NCI-H1436 treated with DMSO at 0.1 percent for 48 hours (cell line): ENCODE data around the gene SPATA16.
"Not testable (repeated sequence)": the region's sequence is repeated elsewhere in the genome, so short reads cannot be mapped to it uniquely, and the experiment has no call there.

ENCODE experiments used
- DNase-seq: peaks from one replicate; lab custom pipeline; 2025; lab: John Stamatoyannopoulos, UW

Gene SPATA16

GRCh38 chr3:173140986-173141385 lies at the start of gene SPATA16:
SPATA16 (minus strand) TSS chr3:173141235; CDS start chr3:173117731, 23,504 bp downstream.
- DNase-seq, result no peak

- not testable (repeated sequence) for DNase-seq
Measured at GRCh38 chr3:173183022-173183421, 42.0 kb upstream of the SPATA16 start.

GRCh38 chr3:173173652-173174051 lies 32.6 kb upstream of the SPATA16 start:
- no peak for DNase-seq

GRCh38 chr3:173159139-173159538 lies 18.1 kb upstream of the SPATA16 start:
- DNase-seq, result not testable (repeated sequence)

- DNase-seq, result not testable (repeated sequence)
Measured at GRCh38 chr3:173156533-173156932, 15.5 kb upstream of the SPATA16 start.

- no peak for DNase-seq
Measured at GRCh38 chr3:173153631-173154030, 12.6 kb upstream of the SPATA16 start.

GRCh38 chr3:173139420-173139819 lies 1.6 kb downstream of the SPATA16 start:
- DNase-seq, result no peak

GRCh38 chr3:173138026-173138425 lies 3.0 kb downstream of the SPATA16 start:
- DNase-seq, result no peak

- DNase-seq, result no peak
Measured at GRCh38 chr3:173135059-173135458, 6.0 kb downstream of the SPATA16 start.

GRCh38 chr3:173128633-173129032 lies 12.4 kb downstream of the SPATA16 start:
- DNase-seq, result no peak

GRCh38 chr3:173111321-173111720 lies 29.7 kb downstream of the SPATA16 start:
- DNase-seq, result no peak

GRCh38 chr3:173109143-173109542 lies 31.9 kb downstream of the SPATA16 start:
- no peak for DNase-seq

GRCh38 chr3:173103469-173103868 lies 37.6 kb downstream of the SPATA16 start:
- DNase-seq, result no peak

GRCh38 chr3:173098959-173099358 lies 42.1 kb downstream of the SPATA16 start:
- DNase-seq, result no peak

GRCh38 chr3:173096994-173097785 lies 43.8 kb downstream of the SPATA16 start:
- DNase-seq, result no peak

GRCh38 chr3:173096140-173096539 lies 44.9 kb downstream of the SPATA16 start:
- no peak for DNase-seq

- DNase-seq, result no peak
Measured at GRCh38 chr3:173092038-173092437, 49.0 kb downstream of the SPATA16 start.

- DNase-seq, result no peak
Measured at GRCh38 chr3:173090492-173090891, 50.5 kb downstream of the SPATA16 start.

GRCh38 chr3:173089283-173089682 lies 51.8 kb downstream of the SPATA16 start:
- DNase-seq, result no peak

- DNase-seq, result no peak
Measured at GRCh38 chr3:173078525-173078924, 62.5 kb downstream of the SPATA16 start.

- no peak for DNase-seq
Measured at GRCh38 chr3:173066044-173067004, 74.7 kb downstream of the SPATA16 start.

GRCh38 chr3:173065543-173065981 lies 75.5 kb downstream of the SPATA16 start:
- DNase-seq, result no peak

- DNase-seq, result no peak
Measured at GRCh38 chr3:173064631-173065030, 76.4 kb downstream of the SPATA16 start.
